Activated T-helper 1 cell treated with anti-CD3 and anti-CD28 coated beads, Interleukin-12 subunit alpha, Interleukin-12 subunit beta, Interleukin-2, Interleukin-4 antibody, amounts not matched to agents 30 ng/mL and 10 ng/mL and 1 ng/mL, durations not matched to agents 14 hours and 24 hours and 36 hours (primary cell): ENCODE data around the gene CRX. TPM values are rescaled to one million over a fixed set of nuclear protein-coding genes. Genes with fewer than 3 reads are reported as not detected.
A peak's percentile ranks its signal among the peaks of the same experiment; 100 is the strongest.
"Not testable (repeated sequence)": the region's sequence is repeated elsewhere in the genome, so short reads cannot be mapped to it uniquely, and the experiment has no call there.

Experiments
- DNase-seq: peaks from one replicate; pipeline ENCODE4 v3.0.0; 2021; ENCODE audit warnings: low spot score
- H3K27ac Mint-ChIP-seq: one replicate; pipeline ENCODE4 v1.8.0; 2021; ENCODE audit warnings: mild to moderate bottlenecking, mixed read lengths
- H3K27me3 Mint-ChIP-seq: one replicate; pipeline ENCODE4 v1.8.0; 2022; ENCODE audit warnings: mild to moderate bottlenecking, moderate library complexity, mixed read lengths; ENCODE audit not compliant: insufficient read depth
- H3K36me3 Mint-ChIP-seq: one replicate; pipeline ENCODE4 v1.8.0; 2021; ENCODE audit warnings: low read depth, mixed read lengths
- H3K4me1 Mint-ChIP-seq: one replicate; pipeline ENCODE4 v1.8.0; 2021; ENCODE audit warnings: low read depth, mixed read lengths
- H3K4me3 Mint-ChIP-seq: one replicate; pipeline ENCODE4 v1.8.0; 2021; ENCODE audit warnings: mild to moderate bottlenecking, moderate library complexity, mixed read lengths
- H3K9me3 Mint-ChIP-seq: one replicate; pipeline ENCODE4 v1.8.0; 2021; ENCODE audit warnings: mixed read lengths
- intact Hi-C: fragments of 100-400 bp; cut with micrococcal nuclease; formaldehyde crosslinking; loops from one replicate; pipeline ENCODE4 v1.15.1; 2024
- total RNA-seq: library from RNA; stranded (reverse); gene quantifications from 2 replicates; pipeline ENCODE4 v1.2.3, GENCODE V29; 2022

Gene CRX
- not detected in 2 replicates for total RNA-seq

DNA sequence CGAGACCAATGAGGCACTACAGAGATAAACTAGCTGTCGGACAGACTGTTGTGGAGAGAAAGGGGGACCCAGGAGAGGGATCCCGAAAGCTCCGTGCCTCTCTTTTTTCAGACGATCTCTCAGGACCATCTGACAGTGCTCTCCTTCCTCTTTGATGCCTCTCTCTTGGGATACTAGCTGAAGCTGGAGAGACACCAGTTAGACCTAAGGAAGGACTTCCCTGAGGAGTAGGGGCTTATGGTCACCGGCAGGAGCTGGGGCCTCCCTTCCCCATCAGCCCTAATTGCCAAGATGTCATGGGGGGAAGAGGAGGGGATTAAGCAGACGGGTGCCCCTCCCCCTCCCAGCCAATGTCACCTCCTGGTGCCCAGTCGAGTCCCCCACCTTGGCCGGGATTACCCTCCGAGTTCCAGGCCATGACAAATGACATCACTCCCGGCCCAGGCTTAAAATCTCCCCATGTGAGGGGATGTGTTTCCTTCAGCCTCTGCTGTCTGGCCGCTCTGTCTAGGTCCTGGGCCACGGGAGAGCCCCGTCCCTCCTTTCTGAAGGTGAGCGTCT, at the start of gene CRX:
Gene CRX, plus strand, starts transcription at position 478 of the 561 bp plus-strand sequence. CDS start 12,507 bp downstream, outside the sequence.
- H3K4me1 Mint-ChIP-seq, result no peaks in the 10 kb centered on the region
- H3K27ac Mint-ChIP-seq, result no peak within 1 kb of the TSS
- no peaks in the 10 kb centered on the region for H3K9me3 Mint-ChIP-seq
- no peak for DNase-seq
- H3K27me3 Mint-ChIP-seq, result peaks cover 10% of the 10 kb centered on the region
- intact Hi-C loops, result no loop called here
- H3K4me3 Mint-ChIP-seq, result no peak within 1 kb of the TSS
- H3K36me3 Mint-ChIP-seq, result no peaks in the 10 kb centered on the region

DNA sequence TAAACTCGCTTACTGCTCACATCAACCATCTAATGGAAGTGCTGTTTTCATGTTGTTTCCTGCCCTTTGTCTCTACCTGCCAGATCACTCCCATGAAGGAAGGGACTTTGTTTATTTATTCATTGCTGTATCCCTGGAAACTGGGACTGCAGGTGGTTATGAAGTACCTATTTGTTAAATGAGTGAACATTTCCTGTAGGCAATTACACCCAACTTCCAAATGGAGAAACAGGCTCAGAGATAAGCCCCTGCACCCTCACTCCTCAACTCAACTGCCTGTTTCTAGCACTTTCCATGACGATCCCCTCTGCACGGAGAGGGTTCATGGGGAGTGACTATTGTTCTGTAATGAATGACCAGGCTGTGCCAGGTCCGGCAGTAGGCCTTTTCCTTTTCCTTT, 45.2 kb upstream of the CRX start:
- Mint-ChIP-seq H3K9me3 (no peaks in the 10 kb centered on the region), H3K36me3 (peaks cover 12% of the 10 kb centered on the region), H3K27ac (no peak overlapping the region), H3K4me3 (peak overlapping the region; percentile 96), H3K27me3 (peaks cover under 1% of the 10 kb centered on the region), H3K4me1 (peaks cover 12% of the 10 kb centered on the region)
- intact Hi-C loops, result no loop called here
- DNase-seq, result no peak

DNA sequence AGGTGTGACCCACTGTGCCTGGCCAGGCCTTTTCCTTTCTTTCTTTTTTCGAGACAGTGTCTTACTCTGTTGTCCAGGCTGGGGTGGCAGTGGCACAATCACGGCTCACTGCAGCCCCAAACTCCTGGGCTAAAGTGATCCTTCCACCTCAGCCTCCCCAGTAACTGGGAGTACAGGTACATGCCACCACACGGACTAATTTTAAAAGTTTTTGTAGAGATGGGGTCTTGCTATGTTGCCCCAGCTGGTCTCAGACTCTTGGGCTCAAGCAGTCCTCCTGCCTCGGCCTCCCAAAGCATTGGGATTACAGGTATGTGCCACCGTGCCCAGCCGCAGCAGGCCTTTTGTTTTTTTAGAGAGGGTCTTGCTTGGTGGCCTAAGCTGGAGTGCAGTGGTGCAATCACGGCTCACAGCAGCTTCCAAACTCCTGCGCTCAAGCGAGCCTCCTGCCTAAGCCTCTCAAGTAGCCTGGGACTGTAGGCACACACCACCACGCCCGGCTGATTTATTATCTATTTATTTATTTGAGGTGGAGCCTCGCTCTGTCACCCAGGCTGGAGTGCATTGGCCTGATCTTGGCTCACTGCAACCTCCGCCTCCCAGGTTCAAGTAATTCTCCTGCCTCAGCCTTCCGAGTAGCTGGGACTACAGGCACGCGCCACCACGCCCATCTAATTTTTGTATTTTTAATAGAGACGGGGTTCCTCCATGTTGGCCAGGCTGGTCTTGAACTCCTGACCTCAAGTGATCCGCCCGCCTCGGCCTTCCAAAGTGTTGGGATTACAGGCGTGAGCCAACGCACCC, 44.3 kb upstream of the CRX start:
- intact Hi-C loops, result loop anchor here (1.0 kb wide), 1 partner anchor 32 kb away; the partner anchor contains the start of gene NOP53

DNA sequence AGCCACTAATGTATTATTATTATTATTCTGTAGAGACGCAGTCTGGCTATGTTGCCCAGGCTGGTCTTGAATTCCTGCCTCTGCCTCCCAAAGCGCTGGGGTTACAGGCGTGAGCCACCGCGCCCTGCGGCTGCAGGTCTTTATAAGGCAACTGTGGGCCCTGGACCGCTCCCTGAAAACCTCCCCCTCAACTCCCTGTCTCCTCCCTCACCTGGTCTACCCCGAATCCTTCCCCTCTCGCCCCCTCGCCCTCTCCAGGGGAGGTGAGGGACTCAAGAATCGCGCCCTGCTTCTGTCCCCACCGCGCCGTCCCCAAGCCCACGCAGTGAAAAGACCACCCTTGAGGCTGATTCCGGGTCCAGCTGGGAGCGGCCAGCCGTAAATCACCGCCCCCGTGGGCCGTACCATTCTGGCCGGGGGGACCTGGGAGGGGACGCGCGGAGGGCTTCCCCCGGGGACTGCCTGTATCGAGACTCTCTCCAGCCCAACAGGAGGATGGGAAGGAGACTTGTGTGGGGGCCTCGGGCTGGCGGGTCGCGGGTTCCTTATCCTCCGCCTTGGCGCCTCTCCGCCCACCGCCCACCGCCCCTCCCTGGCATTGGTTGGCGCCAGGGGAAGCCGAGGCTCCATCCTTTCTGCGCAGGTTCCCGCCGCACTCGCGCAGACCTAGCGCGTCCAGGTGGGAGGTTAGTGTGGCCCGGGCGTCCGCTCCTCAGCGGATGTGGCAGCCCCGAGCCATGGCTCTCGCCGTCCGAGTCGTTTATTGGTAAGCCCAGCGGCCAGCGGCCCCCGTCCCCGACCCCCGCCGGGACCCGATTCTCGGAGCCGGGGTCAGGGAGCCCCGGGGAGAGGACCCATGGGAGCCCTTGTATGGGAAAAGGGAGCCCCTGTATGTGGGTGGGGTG, 43.4 kb upstream of the CRX start, which contains the start of gene SELENOW:
Gene SELENOW, plus strand, starts transcription at position 655 of the 905 bp plus-strand sequence. Its CDS starts 83 bp downstream, at position 738.
- peak within 1 kb of the TSS; percentile 96 for H3K4me3 Mint-ChIP-seq
- intact Hi-C loops, result loop anchor here (1.0 kb wide), 1 partner anchor 33 kb away; the partner anchor contains the start of gene NOP53
- H3K27ac Mint-ChIP-seq, result peak within 1 kb of the TSS; percentile 94
- H3K9me3 Mint-ChIP-seq, result no peaks in the 10 kb centered on the region
- H3K4me1 Mint-ChIP-seq, result peaks cover 12% of the 10 kb centered on the region
- peaks cover 14% of the 10 kb centered on the region for H3K36me3 Mint-ChIP-seq
- DNase-seq, result peak; percentile 76
- no peaks in the 10 kb centered on the region for H3K27me3 Mint-ChIP-seq

More for the DNA sequence above, 44.3 kb upstream of the CRX start:
- peak overlapping the region; percentile 96 for H3K4me3 Mint-ChIP-seq
- peak overlapping the region; percentile 94 for H3K27ac Mint-ChIP-seq
- not testable (repeated sequence) for DNase-seq, H3K9me3 Mint-ChIP-seq, H3K27me3 Mint-ChIP-seq
- H3K4me1 Mint-ChIP-seq, result peaks cover 12% of the 10 kb centered on the region
- H3K36me3 Mint-ChIP-seq, result peaks cover 14% of the 10 kb centered on the region

DNA sequence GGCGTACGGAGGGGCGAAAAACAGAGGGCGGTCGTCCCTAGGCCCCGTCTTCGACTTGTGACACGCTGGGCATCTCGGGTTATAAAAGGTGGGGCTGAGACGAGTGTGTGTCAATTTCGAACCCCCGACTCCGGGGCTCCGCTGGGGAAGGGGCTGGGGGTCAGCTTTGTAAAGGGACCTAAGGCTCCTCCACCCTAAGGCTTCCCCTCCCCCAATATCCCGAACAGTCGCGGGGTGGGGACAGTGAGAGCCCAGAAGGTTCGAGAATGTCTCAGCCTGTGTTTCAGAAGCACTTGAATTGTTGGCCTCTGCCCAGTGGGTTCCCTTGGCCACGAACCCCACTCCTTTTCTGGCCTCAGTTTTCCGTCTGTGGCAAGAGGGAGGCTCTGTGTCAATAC, 42.8 kb upstream of the CRX start:
- peaks cover 17% of the 10 kb centered on the region for H3K36me3 Mint-ChIP-seq
- no peak for DNase-seq
- no peaks in the 10 kb centered on the region for H3K9me3 Mint-ChIP-seq
- intact Hi-C loops, result loop anchor here (1.0 kb wide), 1 partner anchor 34 kb away; the partner anchor contains the start of gene NOP53
- peak overlapping the region; percentile 94 for H3K27ac Mint-ChIP-seq
- H3K27me3 Mint-ChIP-seq, result no peaks in the 10 kb centered on the region
- peak overlapping the region; percentile 96 for H3K4me3 Mint-ChIP-seq
- H3K4me1 Mint-ChIP-seq, result peaks cover 12% of the 10 kb centered on the region

DNA sequence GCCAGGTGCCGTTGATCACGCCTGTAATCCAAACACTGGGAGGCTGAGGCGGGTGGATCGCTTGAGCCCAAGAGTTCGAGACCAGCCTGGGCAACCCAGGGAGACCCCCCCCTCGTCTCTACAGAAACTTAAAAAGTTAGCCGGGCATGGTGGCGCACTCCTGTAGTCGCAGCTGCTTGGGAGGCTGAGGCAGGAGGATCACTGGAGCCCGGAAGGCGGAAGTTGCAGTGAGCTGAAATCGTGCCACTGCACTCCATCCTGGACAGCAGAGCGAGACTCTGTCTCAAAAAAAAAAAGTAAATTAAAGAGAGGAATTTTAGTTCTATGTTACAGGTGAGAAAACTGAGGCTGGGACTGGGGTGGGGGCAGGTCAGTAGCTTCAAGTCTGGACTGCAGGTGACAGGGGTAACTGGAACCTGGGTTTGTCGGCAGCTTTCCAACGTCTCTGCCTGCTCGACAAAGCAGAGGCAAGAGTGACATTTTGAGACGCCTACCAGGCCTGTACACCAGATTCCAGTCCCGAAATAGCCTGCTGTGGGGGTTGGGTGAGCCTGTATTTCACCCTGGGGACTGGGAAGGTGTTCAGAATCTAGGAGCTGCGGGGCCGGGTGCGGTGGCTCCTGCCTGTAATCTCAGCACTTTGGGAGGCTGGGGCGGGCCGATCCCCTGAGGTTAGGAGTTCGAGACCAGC, 42.1 kb upstream of the CRX start:
- H3K4me3 Mint-ChIP-seq, result peak overlapping the region; percentile 96
- intact Hi-C loops, result no loop called here
- DNase-seq, result no peak
- H3K27ac Mint-ChIP-seq, result peak overlapping the region; percentile 94
- H3K27me3 Mint-ChIP-seq, result no peaks in the 10 kb centered on the region
- no peaks in the 10 kb centered on the region for H3K9me3 Mint-ChIP-seq
- H3K4me1 Mint-ChIP-seq, result peaks cover 17% of the 10 kb centered on the region
- H3K36me3 Mint-ChIP-seq, result peaks cover 23% of the 10 kb centered on the region

DNA sequence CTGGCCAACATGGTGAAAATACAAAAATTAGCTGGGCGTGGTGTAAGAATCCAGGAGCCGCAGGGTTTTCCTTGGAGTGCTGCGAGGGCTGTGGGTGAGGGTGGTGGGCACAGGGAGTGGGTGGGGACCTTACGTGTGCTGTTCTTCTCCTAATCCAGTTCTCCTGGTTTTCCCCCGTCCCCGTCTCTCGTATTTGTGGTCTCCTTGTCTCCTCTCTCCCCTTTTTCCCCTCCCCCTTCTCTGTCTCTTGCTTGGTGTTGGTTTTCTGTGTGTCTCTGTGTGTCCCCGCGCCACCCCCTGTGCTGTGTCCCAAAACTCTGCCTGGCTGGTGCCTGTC, 41.6 kb upstream of the CRX start:
- peak overlapping the region; percentile 83 for H3K27ac Mint-ChIP-seq
- no peaks in the 10 kb centered on the region for H3K27me3 Mint-ChIP-seq
- peak overlapping the region; percentile 96 for H3K4me3 Mint-ChIP-seq
- peaks cover 24% of the 10 kb centered on the region for H3K36me3 Mint-ChIP-seq
- H3K9me3 Mint-ChIP-seq, result no peaks in the 10 kb centered on the region
- peaks cover 17% of the 10 kb centered on the region for H3K4me1 Mint-ChIP-seq
- no peak for DNase-seq
- intact Hi-C loops, result no loop called here

DNA sequence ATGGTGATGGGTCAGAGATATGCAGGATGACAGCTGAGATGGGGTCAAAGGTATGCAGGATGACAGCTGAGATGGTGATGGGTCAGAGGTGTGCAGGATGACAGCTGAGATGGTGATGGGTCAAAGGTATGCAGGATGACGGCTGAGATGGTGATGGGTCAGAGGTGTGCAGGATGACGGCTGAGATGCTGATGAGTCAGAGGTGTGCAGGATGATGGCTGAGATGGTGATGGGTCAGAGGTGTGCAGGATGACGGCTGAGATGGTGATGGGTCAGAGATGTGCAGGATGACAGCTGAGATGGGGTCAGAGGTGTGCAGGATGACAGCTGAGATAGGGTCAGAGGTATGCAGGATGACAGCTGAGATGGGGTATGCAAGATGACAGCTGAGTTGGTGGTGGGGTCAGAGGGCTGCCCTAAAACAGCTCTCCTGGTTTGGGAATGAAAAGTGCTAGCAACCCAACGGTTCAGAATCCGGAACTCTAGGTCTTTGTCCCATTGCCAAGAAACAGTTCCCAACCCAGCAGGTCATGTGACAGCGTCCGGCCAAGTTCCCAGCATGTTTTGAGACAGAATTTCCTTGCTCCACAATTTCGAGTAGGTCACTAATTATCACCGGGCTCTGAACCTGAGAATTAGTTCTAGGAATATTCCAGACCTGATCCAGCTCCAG, 40.0 kb upstream of the CRX start:
- DNase-seq, result no peak
- Mint-ChIP-seq H3K27me3 (no peaks in the 10 kb centered on the region), H3K36me3 (peaks cover 26% of the 10 kb centered on the region), H3K4me3 (peak overlapping the region; percentile 25), H3K9me3 (no peaks in the 10 kb centered on the region), H3K27ac (no peak overlapping the region), H3K4me1 (peaks cover 17% of the 10 kb centered on the region)
- intact Hi-C loops, result no loop called here

DNA sequence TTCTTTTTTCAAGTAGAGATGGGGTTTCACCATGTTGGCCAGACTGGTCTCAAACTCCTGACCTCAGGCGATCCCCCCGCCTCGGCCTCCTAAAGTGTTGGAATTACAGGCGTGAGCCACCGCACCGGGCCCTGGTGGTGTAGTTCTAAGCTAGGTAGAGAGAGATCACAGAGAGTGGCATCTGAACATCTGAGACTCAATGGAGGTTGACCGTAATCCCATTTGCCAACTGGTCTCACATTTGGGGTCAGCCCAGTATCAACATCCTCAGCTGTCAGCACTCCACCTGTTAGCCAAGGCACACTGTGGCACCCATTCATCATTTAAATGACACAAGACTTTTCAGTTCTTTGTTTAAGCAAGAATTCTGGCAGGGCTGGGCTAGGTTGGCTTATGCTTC, 35.2 kb upstream of the CRX start:
- Mint-ChIP-seq H3K9me3 (no peaks in the 10 kb centered on the region), H3K27me3 (no peaks in the 10 kb centered on the region), H3K27ac (no peak overlapping the region), H3K4me3 (no peak overlapping the region), H3K4me1 (peaks cover 10% of the 10 kb centered on the region), H3K36me3 (peaks cover 16% of the 10 kb centered on the region)
- intact Hi-C loops, result no loop called here
- DNase-seq, result no peak

DNA sequence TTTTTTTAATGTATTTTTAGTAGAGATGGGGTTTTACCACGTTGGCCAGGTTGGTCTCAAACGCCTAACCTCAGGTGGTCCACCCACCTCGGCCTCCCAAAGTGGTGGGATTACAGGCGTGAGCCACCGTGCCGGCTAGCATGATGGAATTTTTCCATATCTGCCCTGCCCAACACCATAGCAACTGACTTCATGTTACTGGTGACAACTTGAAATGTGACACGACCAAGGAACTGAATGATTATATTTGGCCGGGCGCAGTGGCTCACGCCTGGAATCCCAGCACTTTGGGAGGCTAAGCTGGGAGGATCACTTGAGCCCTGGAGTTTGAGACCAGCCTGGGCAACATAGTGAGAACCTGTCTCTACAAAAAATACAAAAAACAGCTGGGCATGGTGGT, 34.4 kb upstream of the CRX start:
- not testable (repeated sequence) for H3K9me3 Mint-ChIP-seq, DNase-seq
- peaks cover 10% of the 10 kb centered on the region for H3K4me1 Mint-ChIP-seq

DNA sequence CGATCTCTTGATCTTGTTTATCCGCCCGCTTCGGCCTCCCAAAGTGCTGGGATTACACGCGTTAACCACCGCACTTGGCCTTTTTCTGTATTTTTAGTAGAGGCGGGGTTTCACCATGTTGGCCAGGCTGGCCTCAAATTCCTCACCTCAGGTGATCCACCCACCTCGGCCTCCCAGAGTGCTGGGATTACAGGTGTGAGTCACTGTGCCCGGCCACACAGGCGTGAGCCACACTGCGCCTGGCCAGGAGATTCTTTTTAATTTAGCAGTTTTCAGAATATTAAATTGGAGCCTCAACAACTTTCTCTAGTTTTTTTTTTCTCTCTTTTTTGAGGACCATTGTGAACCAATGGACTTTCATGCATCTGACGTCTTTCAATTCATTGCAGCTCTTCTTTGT, 31.9 kb upstream of the CRX start:
- H3K27ac Mint-ChIP-seq, H3K4me1 Mint-ChIP-seq, H3K9me3 Mint-ChIP-seq, DNase-seq, H3K4me3 Mint-ChIP-seq, intact Hi-C loops, H3K36me3 Mint-ChIP-seq, H3K27me3 Mint-ChIP-seq: not testable (repeated sequence)

More for the DNA sequence above, 34.4 kb upstream of the CRX start:
- peaks cover 14% of the 10 kb centered on the region for H3K36me3 Mint-ChIP-seq
- H3K27ac Mint-ChIP-seq, H3K4me3 Mint-ChIP-seq, H3K27me3 Mint-ChIP-seq, intact Hi-C loops: not testable (repeated sequence)

DNA sequence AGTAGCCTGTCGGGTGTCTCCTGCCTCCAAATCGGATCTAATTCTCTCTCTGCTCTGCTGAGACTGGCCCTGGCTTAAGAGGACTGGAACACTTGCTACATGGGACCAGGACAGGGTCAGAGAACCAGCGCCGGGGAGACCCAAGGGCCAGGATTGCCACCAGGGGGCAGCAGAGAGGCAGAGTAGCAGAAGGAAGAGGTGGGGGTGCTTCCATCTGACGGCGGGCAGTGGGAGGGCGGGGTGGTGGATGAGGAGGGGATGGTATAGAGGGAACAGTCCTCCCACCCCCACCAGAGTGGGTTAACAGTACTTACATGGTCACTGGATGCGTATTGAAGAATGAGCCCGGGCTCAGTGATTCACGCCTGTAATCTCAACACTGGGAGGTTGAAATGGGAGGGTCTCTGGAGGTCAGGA, 31.3 kb upstream of the CRX start:
- peak; percentile 65 for DNase-seq
- H3K36me3 Mint-ChIP-seq, result peaks cover 3% of the 10 kb centered on the region
- intact Hi-C loops, result no loop called here
- H3K27ac Mint-ChIP-seq, result no peak overlapping the region
- H3K4me3 Mint-ChIP-seq, result no peak overlapping the region
- H3K4me1 Mint-ChIP-seq, result peaks cover 5% of the 10 kb centered on the region
- no peaks in the 10 kb centered on the region for H3K27me3 Mint-ChIP-seq
- H3K9me3 Mint-ChIP-seq, result no peaks in the 10 kb centered on the region
